NCI-H1105 treated with DMSO at 0.1 percent for 48 hours (cell line): ENCODE data around the gene IFNGR1.

ENCODE experiments used
- DNase-seq: peaks from one replicate; lab custom pipeline; 2025; lab: John Stamatoyannopoulos, UW

Gene IFNGR1

DNA sequence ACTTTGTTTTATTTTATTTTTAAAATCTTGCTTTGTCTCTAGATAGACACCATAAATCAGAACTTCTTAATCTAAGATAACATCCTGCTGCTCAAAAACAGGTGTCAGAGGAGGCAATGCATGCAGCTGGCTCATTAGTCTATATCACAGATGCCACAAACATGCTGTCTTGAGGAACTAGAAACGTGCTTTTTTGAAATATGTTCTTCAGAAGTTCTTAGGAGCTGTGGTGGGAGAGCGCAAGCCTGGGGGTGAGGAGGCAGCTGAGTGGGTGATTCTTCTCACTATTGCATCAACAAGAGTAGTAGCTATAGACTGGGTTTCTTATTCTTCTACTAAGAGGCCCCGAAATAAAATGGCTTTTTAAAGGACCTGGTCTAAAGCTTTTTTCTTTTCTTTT, 69.1 kb downstream of the IFNGR1 start:
- no peak for DNase-seq

DNA sequence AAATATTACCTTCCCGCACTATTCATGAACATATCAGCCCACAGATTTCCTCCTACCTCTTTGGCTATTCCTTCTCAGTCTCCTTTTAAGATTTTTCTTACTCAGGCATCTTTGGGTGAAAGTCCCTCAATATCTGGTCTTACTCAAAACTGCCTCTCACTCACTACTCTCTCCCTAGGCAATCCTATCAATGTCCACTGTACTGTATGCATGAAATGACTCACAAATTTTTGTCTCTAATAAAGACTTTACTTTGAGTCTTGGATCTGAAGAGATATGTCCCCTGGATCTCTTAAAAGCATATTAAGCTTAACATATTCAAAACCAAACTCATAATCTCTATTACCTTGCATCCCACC, 70.2 kb downstream of the IFNGR1 start:
- DNase-seq: no peak

- DNase-seq: no peak
Observed at GRCh38 chr6:137148306-137149034, 70.7 kb downstream of the IFNGR1 start.
